SK-N-SH (cell line): ENCODE data around the gene VPS18. TPM values are rescaled to one million over a fixed set of nuclear protein-coding genes. Genes with fewer than 3 reads are reported as not detected.

Experiments used
- CTCF ChIA-PET: fragments of 300-600, 350-600 bp; formaldehyde crosslinking; extraction: SDS; loops from one replicate; lab custom pipeline; 2021; lab: Yijun Ruan, JAX
- POLR2A ChIA-PET: fragments of 350-600 bp; sonication (Branson Sonifier 250); formaldehyde crosslinking; extraction: SDS; loops from one replicate; lab custom pipeline; 2020; ENCODE audit warnings: antibody characterized with exemption, inconsistent platforms; lab: Yijun Ruan, JAX
- DNase-seq: peaks from one replicate; pipeline ENCODE4 v3.0.0; 2012
- H2AFZ ChIP-seq: fragments of 200-600 bp; sonication (generic); 2 replicates; pipeline ENCODE4 v1.8.1; 2016; ENCODE audit warnings: antibody characterized with exemption, mild to moderate bottlenecking, low read depth
- H3F3A ChIP-seq: fragments of 200-600 bp; sonication (generic); replicated peaks from 2 replicates; pipeline ENCODE3; 2016; ENCODE audit warnings: antibody characterized with exemption, mild to moderate bottlenecking; ENCODE audit not compliant: insufficient read depth
- H3K27ac ChIP-seq, 2 experiments: fragments of 200-500 bp in 1 of 2; fragments of 200-600 bp in 1 of 2; sonication (Bioruptor generic) in 1 of 2; sonication (generic), shearing (Covaris generic) in 1 of 2; 2 replicates each; pipeline versions ENCODE4 v1.5.1 to v1.6.1; 2014 to 2016; ENCODE audit warnings: low read depth in 2 of 2, inconsistent platforms in 1 of 2, low read length in 1 of 2, mild to moderate bottlenecking in 1 of 2, mixed read lengths in 1 of 2
- H3K27me3 ChIP-seq: fragments of 200-600 bp; sonication (generic), shearing (Covaris generic); 2 replicates; pipeline ENCODE4 v1.6.1; 2016; ENCODE audit warnings: mixed run types; ENCODE audit not compliant: insufficient read depth
- H3K36me3 ChIP-seq, 2 experiments: fragments of 200-500 bp in 1 of 2; fragments of 200-600 bp in 1 of 2; sonication (Bioruptor generic) in 1 of 2; sonication (generic) in 1 of 2; replicated peaks in 1 of 2; 2 replicates each; pipeline versions ENCODE3 to v1.5.1; 2014 to 2016; ENCODE audit warnings: low read length in 1 of 2, mild to moderate bottlenecking in 1 of 2; ENCODE audit not compliant: insufficient read depth in 2 of 2, control insufficient read depth in 1 of 2
- H3K4me1 ChIP-seq, 2 experiments: fragments of 200-500 bp in 1 of 2; fragments of 200-600 bp in 1 of 2; sonication (Bioruptor generic) in 1 of 2; sonication (generic), shearing (Covaris generic) in 1 of 2; 2 replicates each; pipeline versions ENCODE4 v1.5.1 to v1.6.1; 2014 to 2016; ENCODE audit warnings: low read depth in 1 of 2, low read length in 1 of 2, mixed run types in 1 of 2; ENCODE audit not compliant: insufficient read depth in 2 of 2, control insufficient read depth in 1 of 2
- H3K4me2 ChIP-seq: fragments of 200-600 bp; sonication (generic), shearing (Covaris generic); 2 replicates; pipeline ENCODE4 v1.6.1; 2017; ENCODE audit warnings: mixed run types
- H3K4me3 ChIP-seq, 2 experiments: fragments of 200-500 bp in 1 of 2; fragments of 200-600 bp in 1 of 2; sonication (Bioruptor generic) in 1 of 2; sonication (generic), shearing (Covaris generic) in 1 of 2; 2 replicates each; pipeline versions ENCODE4 v1.5.1 to v1.8.1; 2014 to 2016; ENCODE audit warnings: low read depth in 2 of 2, inconsistent platforms in 1 of 2, low read length in 1 of 2, mild to moderate bottlenecking in 1 of 2, mixed read lengths in 1 of 2, moderate library complexity in 1 of 2
- H3K79me2 ChIP-seq: fragments of 200-600 bp; sonication (generic); 2 replicates; pipeline ENCODE4 v1.8.1; 2017; ENCODE audit warnings: mild to moderate bottlenecking; ENCODE audit not compliant: insufficient read depth
- H3K9ac ChIP-seq: fragments of 200-600 bp; sonication (generic); 2 replicates; pipeline ENCODE4 v1.6.1; 2017; ENCODE audit warnings: mixed run types
- H3K9me2 ChIP-seq: fragments of 200-600 bp; sonication (generic); 2 replicates; pipeline ENCODE4 v1.6.1; 2017; ENCODE audit warnings: mixed run types
- H3K9me3 ChIP-seq: fragments of 200-600 bp; sonication (generic); 2 replicates; pipeline ENCODE4 v1.6.1; 2017; ENCODE audit warnings: mixed run types, mild to moderate bottlenecking, moderate library complexity
- H4K20me1 ChIP-seq: fragments of 200-600 bp; sonication (generic); 2 replicates; pipeline ENCODE4 v1.6.1; 2017; ENCODE audit warnings: mild to moderate bottlenecking, mixed run types; ENCODE audit not compliant: insufficient read depth
- CHD2 ChIP-seq: fragments of 150-350 bp; IDR thresholded peaks from 2 replicates; pipeline ENCODE4 v1.6.1; 2018; ENCODE audit warnings: low read length; ENCODE audit not compliant: partially characterized antibody
- EZH2phosphoT487 ChIP-seq: fragments of 200-600 bp; sonication (generic); IDR thresholded peaks from 2 replicates; pipeline ENCODE4 v1.6.1; 2017; ENCODE audit warnings: low read depth, mixed run types, mild to moderate bottlenecking, antibody characterized with exemption, moderate library complexity, borderline replicate concordance
- FOSL2 ChIP-seq: IDR thresholded peaks from 2 replicates; pipeline ENCODE4 v1.4.0; 2012; ENCODE audit warnings: low read depth, mild to moderate bottlenecking, moderate library complexity, borderline replicate concordance
- FOXJ3 ChIP-seq: sonication (generic); formaldehyde crosslinking; IDR thresholded peaks from 2 replicates; pipeline ENCODE4 v1.5.1; 2020; ENCODE audit warnings: mild to moderate bottlenecking, missing genetic modification reagents
- FOXM1 ChIP-seq: IDR thresholded peaks from 2 replicates; pipeline ENCODE4 v1.4.0; 2012; ENCODE audit warnings: low read depth, mild to moderate bottlenecking
- GABPA ChIP-seq: IDR thresholded peaks from 2 replicates; pipeline ENCODE4 v1.4.0; 2012; ENCODE audit warnings: low read depth, mild to moderate bottlenecking
- IRF3 ChIP-seq: fragments of 150-350 bp; IDR thresholded peaks from 2 replicates; pipeline ENCODE4 v1.6.1; 2016; ENCODE audit warnings: mild to moderate bottlenecking, low read depth, low read length
- MXI1 ChIP-seq: IDR thresholded peaks from 2 replicates; pipeline ENCODE4 v1.6.1; 2012; ENCODE audit warnings: mild to moderate bottlenecking, low read depth, low read length, improper control_type of control experiment
- NFIC ChIP-seq: IDR thresholded peaks from 2 replicates; pipeline ENCODE4 v1.4.0; 2012; ENCODE audit warnings: borderline replicate concordance
- NRF1 ChIP-seq: IDR thresholded peaks from 2 replicates; pipeline ENCODE4 v1.6.1; 2012; ENCODE audit warnings: low read depth, mild to moderate bottlenecking, low read length
- POLR2AphosphoS5 ChIP-seq: IDR thresholded peaks from 2 replicates; pipeline ENCODE4 v1.6.1; 2012; ENCODE audit warnings: low read depth, low read length
- REST ChIP-seq: IDR thresholded peaks from 2 replicates; pipeline ENCODE4 v1.6.1; 2012; ENCODE audit warnings: mild to moderate bottlenecking, low read depth, low read length, moderate library complexity
- RXRA ChIP-seq: IDR thresholded peaks from 2 replicates; pipeline ENCODE4 v1.4.0; 2012; ENCODE audit warnings: low read depth, mild to moderate bottlenecking, borderline replicate concordance
- TCF12 ChIP-seq: IDR thresholded peaks from 2 replicates; pipeline ENCODE4 v1.4.0; 2012
- TEAD4 ChIP-seq: IDR thresholded peaks from 2 replicates; pipeline ENCODE4 v1.4.0; 2012; ENCODE audit warnings: mild to moderate bottlenecking, borderline replicate concordance; ENCODE audit not compliant: insufficient read depth
- USF1 ChIP-seq: IDR thresholded peaks from 2 replicates; pipeline ENCODE4 v1.4.0; 2012; ENCODE audit warnings: low read depth, borderline replicate concordance
- USF2 ChIP-seq: fragments of 150-350 bp; IDR thresholded peaks from 2 replicates; pipeline ENCODE4 v1.6.1; 2017; ENCODE audit warnings: antibody characterized with exemption, low read length, low read depth, borderline replicate concordance
- YY1 ChIP-seq: IDR thresholded peaks from 2 replicates; pipeline ENCODE4 v1.4.0; 2012; ENCODE audit warnings: low read depth, mild to moderate bottlenecking
- ZBTB33 ChIP-seq: IDR thresholded peaks from 2 replicates; pipeline ENCODE4 v1.4.0; 2012; ENCODE audit warnings: low read depth, borderline replicate concordance
- WGBS: methylation state at CpG from one replicate; pipeline ENCODE4 v1.1.6; 2017; ENCODE audit warnings: low lambda C conversion rate; 5-methylcytosine and 5-hydroxymethylcytosine counted together
- polyA plus RNA-seq, 3 experiments: library from polyadenylated mRNA; depleted of rRNA; stranded (reverse); fragments of >200 nt; gene quantifications; 2 replicates each; pipeline ENCODE4 v1.2.3, GENCODE V29; 2012

The VPS18 gene
- 13.5 and 14.1 TPM in 2 replicates for polyA plus RNA-seq (2012; rRNA removed)
- polyA plus RNA-seq (2012; cell fraction: cytosol; rRNA removed): 4.9 and 8.1 TPM in 2 replicates
- polyA plus RNA-seq (2012; cell fraction: nucleus; rRNA removed): 20.3 TPM in 2 replicates

- Histone ChIP-seq H3K9ac (peak within 1 kb of the TSS; percentile 86), H2AFZ (peak within 1 kb of the TSS; percentile 95), H3F3A (peaks cover 11% of the 10 kb centered on the region), H3K27me3 (no peaks in the 10 kb centered on the region), H3K27ac (peak within 1 kb of the TSS; percentile 51 to 85), H3K9me3 (no peaks in the 10 kb centered on the region), H3K36me3 (peaks cover 11 to 19% of the 10 kb centered on the region in 2 experiments), H4K20me1 (peaks cover 6% of the 10 kb centered on the region; the same call in 1 of the 2 replicates), H3K9me2 (no peaks in the 10 kb centered on the region), H3K79me2 (peaks cover 31% of the 10 kb centered on the region), H3K4me3 (peak within 1 kb of the TSS; percentile 88 to 91), H3K4me1 (peaks cover 0 to 14% of the 10 kb centered on the region in 2 experiments; a peak in 1 of 4 replicates), H3K4me2 (peak within 1 kb of the TSS; percentile 91)
- POLR2A ChIA-PET: interaction anchor here (0.5 to 1.3 kb wide), 9 partner anchors 18 to 304 kb away, joined by 3 to 9 read pairs (median 3); partner anchors contain the start of genes DNAJC17, RAD51, RHOV and ZFYVE19
- CTCF ChIA-PET: interaction anchor here (0.6 to 23.8 kb wide), 39 partner anchors 9 to 723 kb away, joined by 3 to 675 read pairs (median 4); partner anchors contain the start of genes DLL4, PPP1R14D, RHOV and RPUSD2
- DNase-seq: peak; percentile 95
- 11% methylated on average over 31 of the region's 55 CpGs for WGBS
- TF ChIP-seq NRF1 (peak; percentile 50), CHD2 (peak; percentile 46), NFIC (no peak), YY1 (no peak), USF2 (peak; percentile 56; the same call in 1 of the 2 replicates), TEAD4 (no peak), FOXJ3 (CRISPR knock-in tag) (0 out of 2 replicates have a peak, but pooled peaks have one; percentile 41), POLR2AphosphoS5 (peak; percentile 72), FOSL2 (no peak), GABPA (peak; percentile 78), REST (peak; percentile 28; the same call in 1 of the 2 replicates), IRF3 (no peak), TCF12 (no peak), FOXM1 (no peak), MXI1 (peak; percentile 95), RXRA (no peak), USF1 (peak; percentile 84), EZH2phosphoT487 (no peak), ZBTB33 (no peak)
These were observed at the start of gene VPS18 for GRCh38 chr15:40893733-40894680. TSS of gene VPS18 (plus strand) at chr15:40894450. CDS start at chr15:40894769, 319 bp downstream.
